Astrocyte (in vitro differentiated cells and primary cell): ENCODE results near the gene TGM6. TPM values are rescaled to one million over a fixed set of nuclear protein-coding genes. Genes with fewer than 3 reads are reported as not detected.

Experiments used
- DNase-seq: peaks from one replicate; pipeline ENCODE4 v3.0.0-alpha.2; 2010; ENCODE audit warnings: low read depth
- FAIRE-seq: peaks from 2 replicates; lab custom pipeline; 2011; peaks lifted over from hg19 to GRCh38; lab: Jason Lieb, UNC
- H2AFZ ChIP-seq: 2 replicates; pipeline ENCODE4 v1.6.0; 2012; ENCODE audit warnings: low read depth, low read length, inconsistent platforms
- H3K27ac ChIP-seq: 2 replicates; pipeline ENCODE4 v1.5.1; 2011; ENCODE audit warnings: low read depth, low read length, inconsistent platforms
- H3K27me3 ChIP-seq: 2 replicates; pipeline ENCODE4 v1.6.0; 2011; ENCODE audit warnings: low read length, inconsistent platforms; ENCODE audit not compliant: insufficient read depth
- H3K36me3 ChIP-seq: 2 replicates; pipeline ENCODE4 v1.5.1; 2011; ENCODE audit warnings: low read length, inconsistent platforms; ENCODE audit not compliant: insufficient read depth
- H3K4me1 ChIP-seq: 2 replicates; pipeline ENCODE4 v1.5.1; 2011; ENCODE audit warnings: low read length, inconsistent platforms; ENCODE audit not compliant: insufficient read depth
- H3K4me2 ChIP-seq: 2 replicates; pipeline ENCODE4 v1.6.0; 2012; ENCODE audit warnings: low read length, inconsistent platforms
- H3K4me3 ChIP-seq: 2 replicates; pipeline ENCODE4 v1.5.1; 2011; ENCODE audit warnings: low read depth, mild to moderate bottlenecking, low read length, inconsistent platforms; ENCODE audit not compliant: insufficient read depth
- H3K79me2 ChIP-seq: 2 replicates; pipeline ENCODE4 v1.6.0; 2012; ENCODE audit warnings: mild to moderate bottlenecking, low read length, inconsistent platforms; ENCODE audit not compliant: insufficient read depth
- H3K9ac ChIP-seq: 2 replicates; pipeline ENCODE4 v1.6.0; 2012; ENCODE audit warnings: mild to moderate bottlenecking, low read length, inconsistent platforms
- H3K9me3 ChIP-seq: 2 replicates; pipeline ENCODE4 v1.5.1; 2012; ENCODE audit warnings: low read depth, mild to moderate bottlenecking, low read length, inconsistent platforms; ENCODE audit not compliant: insufficient read depth
- H4K20me1 ChIP-seq: 2 replicates; pipeline ENCODE4 v1.6.0; 2012; ENCODE audit warnings: low read length, inconsistent platforms; ENCODE audit not compliant: insufficient read depth
- H3K27ac Mint-ChIP-seq: one replicate; pipeline ENCODE4 v1.8.0; 2021; ENCODE audit warnings: mild to moderate bottlenecking, mixed read lengths; ENCODE audit not compliant: unreplicated experiment
- H3K27me3 Mint-ChIP-seq: one replicate; pipeline ENCODE4 v1.8.0; 2021; ENCODE audit warnings: low read depth, mixed read lengths; ENCODE audit not compliant: unreplicated experiment
- H3K36me3 Mint-ChIP-seq: one replicate; pipeline ENCODE4 v1.8.0; 2021; ENCODE audit warnings: low read depth, mixed read lengths; ENCODE audit not compliant: unreplicated experiment
- H3K4me1 Mint-ChIP-seq: one replicate; pipeline ENCODE4 v1.8.0; 2021; ENCODE audit warnings: low read depth, mixed read lengths; ENCODE audit not compliant: unreplicated experiment
- H3K4me3 Mint-ChIP-seq: one replicate; pipeline ENCODE4 v1.8.0; 2021; ENCODE audit warnings: mild to moderate bottlenecking, moderate library complexity, mixed read lengths; ENCODE audit not compliant: unreplicated experiment
- H3K9me3 Mint-ChIP-seq: one replicate; pipeline ENCODE4 v1.8.0; 2021; ENCODE audit warnings: mild to moderate bottlenecking, mixed read lengths; ENCODE audit not compliant: unreplicated experiment
- CTCF ChIP-seq: IDR thresholded peaks from 2 replicates; pipeline ENCODE4 v1.5.1; 2011; ENCODE audit warnings: low read depth, mild to moderate bottlenecking, inconsistent platforms, low read length, moderate library complexity; ENCODE audit not compliant: insufficient read depth
- EZH2 ChIP-seq: IDR thresholded peaks from 2 replicates; pipeline ENCODE4 v1.6.1; 2012; ENCODE audit warnings: mild to moderate bottlenecking, low read length, inconsistent platforms; ENCODE audit not compliant: insufficient read depth
- total RNA-seq: library from RNA; stranded (reverse); gene quantifications from 2 replicates; pipeline ENCODE4 v1.2.1, GENCODE V29; 2021

Gene TGM6
- total RNA-seq, 1 donor from 2014 or later = not detected

- Histone ChIP-seq H3K27me3 (peaks cover 2% of the 10 kb centered on the region), H3K4me3 (no peak overlapping the region), H2AFZ (no peak overlapping the region), H3K36me3 (no peaks in the 10 kb centered on the region), H3K4me2 (no peak overlapping the region), H3K9me3 (no peaks in the 10 kb centered on the region), H4K20me1 (no peaks in the 10 kb centered on the region), H3K27ac (no peak overlapping the region), H3K79me2 (no peaks in the 10 kb centered on the region), H3K4me1 (no peaks in the 10 kb centered on the region), H3K9ac (no peak overlapping the region)
- Mint-ChIP-seq H3K27me3 (peaks cover 19% of the 10 kb centered on the region), H3K4me1 (no peaks in the 10 kb centered on the region), H3K9me3 (peaks cover 3% of the 10 kb centered on the region), H3K4me3 (no peak overlapping the region), H3K27ac (no peak overlapping the region), H3K36me3 (peaks cover 2% of the 10 kb centered on the region)
- DNase-seq = no peak
- no peak for FAIRE-seq
- TF ChIP-seq EZH2 (no peak), CTCF (no peak)
These were observed 49.8 kb downstream of the TGM6 start for GRCh38 chr20:2430538-2430937.

GRCh38 chr20:2431185-2431584 lies 50.5 kb downstream of the TGM6 start:
- Histone ChIP-seq H3K4me2 (no peak overlapping the region), H2AFZ (no peak overlapping the region), H3K4me3 (no peak overlapping the region), H4K20me1 (no peaks in the 10 kb centered on the region), H3K9me3 (no peaks in the 10 kb centered on the region), H3K36me3 (no peaks in the 10 kb centered on the region), H3K27me3 (peaks cover 2% of the 10 kb centered on the region), H3K79me2 (no peaks in the 10 kb centered on the region), H3K9ac (no peak overlapping the region), H3K4me1 (no peaks in the 10 kb centered on the region), H3K27ac (no peak overlapping the region)
- peaks cover 3% of the 10 kb centered on the region for H3K9me3 Mint-ChIP-seq
- H3K27me3 Mint-ChIP-seq = peaks cover 19% of the 10 kb centered on the region
- H3K4me3 Mint-ChIP-seq = no peak overlapping the region
- peaks cover 2% of the 10 kb centered on the region for H3K36me3 Mint-ChIP-seq
- H3K4me1 Mint-ChIP-seq = no peaks in the 10 kb centered on the region
- no peak overlapping the region for H3K27ac Mint-ChIP-seq
- FAIRE-seq (no peak), DNase-seq (no peak)
- TF ChIP-seq EZH2 (no peak), CTCF (no peak)

- Mint-ChIP-seq H3K36me3 (no peaks in the 10 kb centered on the region), H3K4me1 (peaks cover 4% of the 10 kb centered on the region), H3K9me3 (no peaks in the 10 kb centered on the region), H3K27me3 (no peaks in the 10 kb centered on the region), H3K27ac (no peak overlapping the region), H3K4me3 (no peak overlapping the region)
- no peak overlapping the region for H3K27ac ChIP-seq
- DNase-seq = no peak
- H3K79me2 ChIP-seq = no peaks in the 10 kb centered on the region
- no peaks in the 10 kb centered on the region for H3K27me3 ChIP-seq
- H3K9ac ChIP-seq = no peak overlapping the region
- H3K4me3 ChIP-seq = no peak overlapping the region
- H2AFZ ChIP-seq = no peak overlapping the region
- no peak overlapping the region for H3K4me2 ChIP-seq
- no peak for TF ChIP-seq CTCF
- TF ChIP-seq EZH2 = no peak
- H3K9me3 ChIP-seq = no peaks in the 10 kb centered on the region
- H4K20me1 ChIP-seq = no peaks in the 10 kb centered on the region
- H3K4me1 ChIP-seq = no peaks in the 10 kb centered on the region
- FAIRE-seq = no peak
- no peaks in the 10 kb centered on the region for H3K36me3 ChIP-seq
These were observed 66.1 kb downstream of the TGM6 start for GRCh38 chr20:2446845-2447244.
